ENCODE measurements around the gene PRM2. TPM values are rescaled to one million over a fixed set of nuclear protein-coding genes. Genes with fewer than 3 reads are reported as not detected.

Gene PRM2
- polyA plus RNA-seq, 3 donors, result not detected

DNA sequence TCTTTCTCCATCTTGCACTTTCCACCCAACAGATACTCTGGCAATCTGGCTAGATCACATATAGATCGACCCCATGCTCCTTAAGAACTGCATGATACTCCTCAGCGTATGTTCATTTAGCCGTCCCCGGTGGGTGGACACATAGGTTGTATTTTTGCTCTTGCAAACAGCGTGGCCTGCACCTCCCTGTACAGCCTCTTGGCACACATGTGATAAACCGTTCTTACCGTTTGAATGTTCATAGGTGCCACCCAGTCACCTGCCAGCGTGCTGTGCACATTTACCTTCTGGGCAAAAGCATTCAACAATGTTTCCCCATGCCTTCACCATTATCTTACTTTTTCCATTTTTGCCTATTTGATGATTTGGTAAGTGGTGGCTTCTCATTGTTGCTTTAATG is 13.4 kb downstream of the PRM2 start:
- no peak for DNase-seq

DNA sequence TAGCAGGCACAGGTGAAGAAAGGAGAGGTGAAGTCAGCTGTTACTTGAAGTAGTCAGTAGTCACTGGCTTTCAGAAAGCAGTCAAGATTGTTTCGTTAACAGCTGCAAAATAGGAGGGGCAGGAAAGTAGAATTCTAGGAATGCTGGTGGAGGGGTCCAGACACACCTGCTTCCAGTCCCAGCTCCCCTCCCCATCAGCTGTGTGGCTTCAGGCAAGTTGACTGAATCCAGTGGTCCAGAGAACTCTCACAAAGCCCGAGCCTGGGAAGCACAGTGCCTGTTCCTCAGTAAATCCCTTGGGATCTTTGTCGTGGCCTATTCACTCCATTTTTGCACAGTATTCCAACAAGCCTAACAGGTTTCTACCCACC is 15.7 kb downstream of the PRM2 start:
- no peak for DNase-seq

DNA sequence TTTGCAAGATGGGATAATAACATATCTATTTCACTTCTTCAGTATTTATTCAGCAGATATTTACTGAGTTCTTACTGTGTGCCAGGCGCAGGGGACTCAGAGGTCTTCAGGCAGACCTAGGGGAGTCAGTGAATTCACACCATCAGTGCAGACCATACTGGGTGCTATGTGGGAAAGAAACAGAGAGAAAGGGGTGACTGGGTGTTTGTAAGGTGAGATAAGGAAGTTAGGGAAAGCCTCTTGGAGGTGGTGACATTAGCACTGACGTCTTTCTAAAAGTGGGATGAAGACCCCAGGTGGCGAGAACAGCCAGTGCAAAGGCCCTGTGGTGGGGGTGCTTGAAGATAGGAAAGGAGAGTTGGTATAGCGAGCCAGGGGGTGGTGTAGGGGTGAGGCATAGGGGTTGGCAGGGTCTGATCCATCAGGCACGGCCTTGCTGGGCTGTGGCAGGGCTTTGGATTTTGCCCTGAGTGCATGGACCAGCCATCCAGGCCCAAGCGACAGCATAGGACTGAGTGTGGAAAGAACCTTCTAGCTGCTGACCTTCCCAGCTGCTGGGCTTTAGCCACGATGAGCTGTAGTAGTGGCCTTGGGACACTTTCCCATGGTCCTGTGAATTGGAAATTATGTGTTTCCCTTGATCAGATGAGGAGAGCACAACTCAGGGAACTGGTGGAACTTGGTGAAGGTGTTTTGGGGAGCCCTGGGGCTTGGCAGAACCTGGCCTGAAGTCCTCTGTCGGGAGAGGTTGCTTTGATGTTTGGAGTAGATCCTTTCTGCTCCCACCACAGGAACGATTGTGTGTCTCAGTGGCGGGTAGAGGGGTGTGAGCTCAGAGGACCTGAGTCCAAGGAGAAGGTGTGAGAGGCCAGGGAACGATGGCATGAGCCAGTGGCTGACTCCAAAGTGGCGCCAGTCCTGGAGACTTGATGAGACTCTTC is 16.4 kb downstream of the PRM2 start:
- no peak for DNase-seq

DNA sequence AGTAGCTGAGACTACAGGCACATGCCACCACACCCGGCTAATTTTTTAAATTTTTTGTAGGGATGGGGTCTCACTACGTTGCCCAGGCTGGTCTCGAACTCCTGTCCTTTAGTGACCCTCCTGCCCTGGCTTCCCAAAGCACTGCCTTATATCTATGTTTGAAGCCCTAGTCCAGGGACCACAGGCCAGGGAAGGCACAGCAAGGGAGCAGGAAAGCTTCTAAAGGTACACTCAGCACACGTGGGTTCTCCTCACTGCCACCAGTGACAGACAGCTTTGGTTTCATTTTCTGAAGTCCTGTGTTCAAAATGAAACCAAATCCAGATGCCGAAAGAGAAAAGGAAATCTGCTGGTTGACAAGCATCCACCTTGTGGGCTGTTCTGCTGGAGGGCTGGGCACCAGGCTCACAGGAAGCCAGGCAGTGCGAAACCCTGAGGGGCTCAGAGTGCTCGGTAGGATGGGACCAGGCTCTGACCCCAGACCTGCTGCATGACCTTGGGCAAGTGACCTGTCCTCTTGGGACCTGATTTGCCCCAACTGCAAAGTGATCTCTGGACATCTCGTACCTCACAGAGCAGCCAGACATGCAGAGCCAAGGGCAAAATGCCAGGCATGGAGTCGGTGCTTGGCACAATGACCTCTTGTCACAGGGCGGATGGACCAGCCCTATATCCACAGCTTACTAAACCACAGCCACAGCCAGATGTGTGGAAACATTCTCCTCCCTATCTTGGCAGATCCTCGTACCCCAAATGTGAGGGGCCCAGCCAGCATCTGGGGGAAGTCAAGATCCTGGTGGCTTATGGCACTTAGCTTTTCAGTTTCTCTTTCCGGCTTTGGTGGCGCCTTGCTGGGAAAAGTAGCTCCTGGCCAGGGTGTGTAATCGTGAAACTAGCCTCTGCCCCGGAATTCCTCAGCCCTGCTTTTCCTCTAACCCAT is 17.5 kb downstream of the PRM2 start:
- DNase-seq, result no peak

DNA sequence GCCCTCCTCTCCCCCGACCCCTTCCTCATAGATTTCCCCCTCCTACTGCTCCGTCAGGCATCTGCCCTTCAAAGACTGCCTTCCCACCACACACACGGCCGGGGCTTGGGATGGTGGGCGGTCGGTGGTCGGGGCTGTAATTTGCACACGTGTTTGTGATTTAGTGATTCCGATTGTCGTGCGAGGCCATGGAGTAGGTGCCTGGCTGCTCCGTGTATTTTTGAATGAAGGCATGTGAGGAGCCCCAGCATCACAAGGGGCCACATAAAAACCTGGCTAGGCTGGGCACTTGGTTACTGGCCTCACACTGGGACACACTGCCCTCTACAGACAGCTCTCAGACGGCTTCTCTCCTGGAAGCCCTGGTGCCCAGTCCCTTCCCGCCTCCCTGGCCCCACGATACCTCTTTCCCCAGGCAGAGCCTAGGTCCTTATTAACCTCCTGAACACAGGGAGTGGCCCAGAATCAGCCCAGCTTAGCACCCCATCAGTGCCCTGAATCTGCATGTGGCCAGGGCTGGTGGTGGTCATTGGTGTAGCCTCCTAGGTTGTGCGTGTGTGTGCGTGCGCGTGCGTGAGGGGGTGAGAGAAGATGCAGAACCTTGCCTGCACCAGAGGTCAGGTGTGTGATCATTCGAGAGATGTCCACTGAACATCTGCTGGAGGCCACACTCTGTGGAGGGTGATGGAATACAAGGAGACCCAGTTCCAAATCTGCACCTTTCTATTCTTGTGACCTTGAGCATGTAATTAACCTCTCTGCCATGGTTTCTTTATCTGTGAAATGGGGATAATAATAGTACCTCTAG is 18.9 kb downstream of the PRM2 start:
- peak; percentile 83 for DNase-seq

DNA sequence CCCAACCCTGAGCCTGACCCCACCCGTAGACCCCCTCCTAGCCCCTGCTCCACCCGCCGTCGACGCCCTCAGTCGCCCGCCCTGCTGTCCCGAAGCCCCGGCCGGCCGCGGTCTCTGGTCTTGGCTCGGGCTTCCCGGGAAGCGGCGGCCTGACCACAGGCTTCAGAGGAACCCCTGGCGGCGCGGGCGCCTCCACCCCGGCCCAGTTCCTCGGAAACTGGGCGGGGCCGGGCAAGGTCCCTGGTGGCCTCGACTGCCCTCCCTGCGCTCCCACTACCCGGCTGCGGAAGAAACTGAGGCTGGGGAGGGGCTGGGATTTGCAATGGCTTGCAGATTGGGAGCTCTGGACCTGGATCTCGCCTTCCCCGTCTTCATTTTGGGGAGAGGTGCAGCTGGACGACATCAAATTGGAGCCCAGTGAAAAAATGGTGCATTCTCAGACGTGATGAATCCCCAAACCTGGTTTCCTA is 19.6 kb downstream of the PRM2 start:
- DNase-seq, result peak; percentile 48

DNA sequence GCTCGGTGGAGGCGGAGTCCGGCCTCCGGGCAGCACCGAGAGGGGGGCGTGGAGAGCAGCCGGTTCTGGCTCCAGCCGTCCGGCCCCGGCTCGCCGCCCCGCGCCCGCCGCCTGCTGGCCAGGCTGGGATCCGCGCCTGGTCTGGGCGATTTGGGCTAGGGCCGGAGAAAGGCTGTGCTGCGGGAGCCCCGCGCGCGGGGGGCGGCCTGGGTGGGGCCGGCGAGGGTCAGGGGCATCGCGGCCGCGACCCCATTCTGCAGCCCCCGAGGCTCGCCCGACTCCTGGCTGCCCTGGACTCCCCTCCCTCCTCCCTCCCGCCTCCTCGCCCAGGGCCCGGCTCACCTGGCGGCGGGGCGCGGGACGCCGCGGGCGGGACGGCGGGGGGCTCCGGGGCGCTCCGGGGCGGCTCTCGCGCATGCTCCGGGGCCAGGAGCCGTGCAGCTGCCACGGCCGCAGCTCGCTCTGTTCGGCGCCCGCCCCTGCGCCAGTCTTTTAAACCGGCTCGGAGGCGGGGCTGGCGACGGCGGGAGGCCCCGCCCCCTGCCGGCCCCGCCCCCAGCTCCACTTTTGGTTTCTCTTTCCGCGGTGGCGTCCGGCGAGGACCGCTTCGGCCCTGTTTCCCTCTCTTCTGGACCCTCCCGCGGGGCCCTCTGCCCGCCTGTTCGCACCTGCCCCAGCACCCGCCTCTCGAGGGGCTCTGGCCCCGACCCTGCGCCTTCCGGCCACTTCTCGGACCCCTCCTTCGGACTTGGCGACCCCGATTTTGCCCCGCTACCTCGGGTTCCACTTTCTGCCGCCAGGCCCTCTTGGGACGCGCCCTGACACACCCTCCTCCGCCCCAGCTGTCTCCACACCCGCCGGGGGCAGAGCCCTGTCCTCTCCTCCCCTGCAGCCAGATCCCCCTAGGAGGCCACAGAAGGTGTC is 20.3 kb downstream of the PRM2 start, which contains the start of gene SOCS1:
TSS of gene SOCS1 (minus strand) at position 468 of the 924 bp plus-strand sequence. CDS start 726 bp downstream, outside the sequence.
- DNase-seq, result peak; percentile 88

DNA sequence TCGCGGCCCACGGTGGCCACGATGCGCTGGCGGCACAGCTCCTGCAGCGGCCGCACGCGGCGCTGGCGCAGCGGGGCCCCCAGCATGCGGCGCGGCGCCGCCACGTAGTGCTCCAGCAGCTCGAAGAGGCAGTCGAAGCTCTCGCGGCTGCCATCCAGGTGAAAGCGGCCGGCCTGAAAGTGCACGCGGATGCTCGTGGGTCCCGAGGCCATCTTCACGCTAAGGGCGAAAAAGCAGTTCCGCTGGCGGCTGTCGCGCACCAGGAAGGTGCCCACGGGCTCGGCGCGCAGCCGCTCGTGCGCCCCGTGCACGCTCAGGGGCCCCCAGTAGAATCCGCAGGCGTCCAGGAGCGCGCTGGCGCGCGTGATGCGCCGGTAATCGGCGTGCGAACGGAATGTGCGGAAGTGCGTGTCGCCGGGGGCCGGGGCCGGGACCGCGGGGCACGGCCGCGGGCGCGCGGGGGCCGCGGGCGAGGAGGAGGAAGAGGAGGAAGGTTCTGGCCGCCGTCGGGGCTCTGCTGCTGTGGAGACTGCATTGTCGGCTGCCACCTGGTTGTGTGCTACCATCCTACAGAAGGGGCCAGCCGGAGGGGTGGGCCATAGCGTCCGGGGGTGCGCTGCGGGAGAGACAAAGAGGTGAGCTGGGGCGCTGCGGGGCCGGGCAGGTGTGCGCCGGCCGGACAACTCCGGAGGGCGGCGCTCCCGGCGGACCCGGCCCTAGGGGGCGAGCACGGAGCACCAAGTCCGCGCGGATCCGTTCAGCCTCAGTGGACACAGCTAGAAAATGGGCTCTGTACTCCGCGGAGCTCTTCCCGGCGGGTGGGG is 21.2 kb downstream of the PRM2 start:
- DNase-seq, result peak; percentile 62

DNA sequence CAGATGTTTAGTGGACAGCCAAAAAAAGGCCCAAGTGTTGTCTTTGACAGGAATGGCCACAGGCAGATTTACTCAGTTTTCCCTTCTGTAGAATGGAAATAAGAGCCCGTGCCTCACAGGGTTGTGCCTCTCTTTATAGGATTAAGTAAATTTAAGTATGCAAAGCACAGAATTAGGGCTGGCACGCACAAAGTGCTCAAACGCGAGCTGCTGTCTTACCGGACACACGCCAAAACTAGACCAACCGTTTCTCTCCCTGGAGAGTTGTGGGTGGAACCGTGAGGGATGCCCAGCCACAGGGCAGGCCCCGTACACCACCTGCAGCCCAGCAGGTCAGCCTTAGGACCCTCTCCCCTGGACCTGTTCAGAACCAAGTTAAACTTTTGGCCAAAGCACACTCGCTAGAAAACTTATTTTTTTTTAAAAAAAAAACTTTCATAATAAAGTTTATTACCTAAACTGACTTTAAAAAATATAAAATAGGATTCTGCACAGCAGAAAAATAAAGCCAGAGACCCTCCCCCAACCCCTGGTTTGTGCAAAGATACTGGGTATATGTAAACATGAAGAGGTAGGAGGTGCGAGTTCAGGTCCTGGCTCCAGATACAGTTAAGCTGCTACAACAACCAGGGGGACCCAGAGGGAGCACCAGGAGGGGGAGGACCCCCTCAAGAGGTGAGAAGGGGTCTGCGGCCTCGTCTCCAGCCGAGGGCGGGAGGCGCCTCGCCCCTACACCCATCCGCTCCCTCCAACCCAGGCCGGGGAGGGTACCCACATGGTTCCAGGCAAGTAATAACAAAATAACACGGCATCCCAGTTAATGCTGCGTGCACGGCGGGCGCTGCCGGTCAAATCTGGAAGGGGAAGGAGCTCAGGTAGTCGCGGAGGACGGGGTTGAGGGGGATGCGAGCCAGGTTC is 22.0 kb downstream of the PRM2 start:
- DNase-seq, result no peak

DNA sequence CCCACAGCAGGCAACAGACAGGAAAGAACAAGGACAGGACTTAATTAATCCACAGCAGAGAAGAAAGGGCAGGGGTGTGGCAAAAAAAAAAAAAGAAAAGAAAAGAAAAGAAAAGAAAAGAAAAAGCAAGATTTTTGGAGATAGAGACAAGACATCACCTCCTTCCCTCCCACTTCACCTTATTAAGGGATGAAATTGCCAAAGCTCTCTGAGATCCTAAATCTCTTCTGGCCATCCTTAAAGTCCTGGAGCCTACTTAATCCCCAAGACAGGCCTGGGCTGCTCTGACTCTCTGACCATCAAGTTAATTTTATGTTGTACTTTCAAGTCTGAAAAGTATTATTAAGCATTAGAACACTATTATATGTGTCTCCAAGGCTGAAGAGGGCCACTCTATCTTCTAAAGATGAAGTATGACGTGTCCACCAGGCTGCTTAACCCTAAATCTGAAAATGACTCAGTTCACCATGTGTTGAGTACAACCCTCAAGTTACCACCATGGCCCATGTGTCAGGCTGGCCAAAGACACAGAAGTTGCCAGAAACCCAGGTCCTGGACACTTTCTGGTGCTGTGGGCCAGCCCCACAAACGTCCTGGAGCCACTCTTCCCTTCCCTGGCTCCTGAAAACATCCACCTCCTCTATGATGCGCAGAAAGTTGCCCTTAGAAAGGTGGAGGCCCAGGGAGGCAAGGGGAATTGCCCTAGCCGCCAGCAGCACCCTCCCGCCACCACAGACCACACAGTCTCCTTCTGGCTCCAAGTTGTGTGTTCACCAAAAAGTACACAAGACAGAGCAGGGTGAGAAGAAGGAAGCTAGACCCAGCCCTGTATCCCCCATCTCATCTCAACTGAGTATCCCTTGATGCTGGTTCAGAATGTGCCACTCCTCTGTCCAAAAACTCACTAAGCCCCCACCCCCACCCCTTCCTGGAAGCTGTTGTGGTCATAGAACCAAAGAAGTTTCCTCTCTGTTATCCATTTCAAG is 23.0 kb downstream of the PRM2 start:
- DNase-seq, result no peak

DNA sequence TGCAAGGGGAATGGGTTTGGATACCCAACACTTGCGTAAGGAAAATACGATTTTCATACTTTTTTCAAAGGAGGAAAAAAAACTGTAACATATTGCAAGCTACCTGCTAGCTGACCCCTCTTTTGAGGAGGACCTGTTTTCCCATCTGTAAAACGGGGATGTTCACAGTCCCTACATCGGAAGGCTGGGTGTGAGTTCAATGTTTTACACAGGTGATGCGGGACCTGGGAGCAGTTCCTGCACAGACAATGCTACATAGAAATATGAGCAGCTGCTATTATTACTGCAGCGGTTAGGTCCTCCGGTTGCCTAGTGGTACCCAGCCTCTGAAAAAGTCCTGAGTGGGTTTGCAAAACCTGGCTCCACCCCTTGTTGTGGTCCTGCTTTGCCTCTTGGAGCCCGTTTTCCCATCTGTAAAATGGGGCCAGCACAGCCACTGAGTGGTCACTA is 23.8 kb downstream of the PRM2 start:
- DNase-seq, result no peak

DNA sequence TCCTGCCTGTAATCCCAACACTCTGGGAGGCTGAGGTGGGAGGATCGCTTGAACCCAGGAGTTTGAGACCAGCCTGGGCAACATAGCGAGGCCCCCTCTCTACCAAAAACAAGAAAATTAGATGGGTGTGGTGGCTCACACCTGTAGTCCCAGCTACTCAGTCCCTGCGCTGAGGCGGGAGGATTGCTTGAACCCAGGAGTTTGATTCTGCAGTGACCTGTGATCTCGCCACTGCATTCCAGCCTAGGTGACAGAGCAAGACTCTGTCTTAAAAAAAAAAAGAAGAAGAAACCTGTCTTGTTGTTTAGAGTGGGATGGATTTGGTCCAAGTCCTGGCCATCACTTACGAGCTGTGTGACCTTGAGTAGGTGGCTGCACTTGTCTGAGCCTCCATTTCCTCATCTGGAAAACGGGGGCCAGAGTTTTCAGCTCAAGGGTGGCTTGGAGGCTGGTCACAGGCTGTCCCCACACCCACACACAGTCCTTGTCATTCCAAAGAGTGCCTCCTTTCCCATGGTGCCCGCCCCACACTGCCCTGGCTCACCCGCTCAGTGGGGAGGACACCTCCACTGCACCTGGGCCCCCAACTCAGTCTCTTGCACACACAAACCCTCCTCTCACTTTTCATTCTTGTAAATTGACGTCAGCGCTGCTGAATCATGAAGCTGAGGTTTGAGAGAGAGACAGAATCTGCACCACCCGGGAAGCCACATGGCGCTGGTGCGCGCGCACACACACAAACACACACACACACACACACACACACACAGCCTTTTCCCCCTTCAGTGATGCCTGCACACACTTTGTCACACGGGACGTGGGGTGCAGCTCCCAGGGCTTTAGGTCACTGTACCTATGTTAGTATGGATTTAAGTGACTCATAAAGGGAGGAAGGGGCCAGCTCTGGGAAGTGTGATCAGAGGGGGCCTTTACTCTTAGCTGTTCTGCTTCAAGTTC is 24.5 kb downstream of the PRM2 start:
- no peak for DNase-seq

DNA sequence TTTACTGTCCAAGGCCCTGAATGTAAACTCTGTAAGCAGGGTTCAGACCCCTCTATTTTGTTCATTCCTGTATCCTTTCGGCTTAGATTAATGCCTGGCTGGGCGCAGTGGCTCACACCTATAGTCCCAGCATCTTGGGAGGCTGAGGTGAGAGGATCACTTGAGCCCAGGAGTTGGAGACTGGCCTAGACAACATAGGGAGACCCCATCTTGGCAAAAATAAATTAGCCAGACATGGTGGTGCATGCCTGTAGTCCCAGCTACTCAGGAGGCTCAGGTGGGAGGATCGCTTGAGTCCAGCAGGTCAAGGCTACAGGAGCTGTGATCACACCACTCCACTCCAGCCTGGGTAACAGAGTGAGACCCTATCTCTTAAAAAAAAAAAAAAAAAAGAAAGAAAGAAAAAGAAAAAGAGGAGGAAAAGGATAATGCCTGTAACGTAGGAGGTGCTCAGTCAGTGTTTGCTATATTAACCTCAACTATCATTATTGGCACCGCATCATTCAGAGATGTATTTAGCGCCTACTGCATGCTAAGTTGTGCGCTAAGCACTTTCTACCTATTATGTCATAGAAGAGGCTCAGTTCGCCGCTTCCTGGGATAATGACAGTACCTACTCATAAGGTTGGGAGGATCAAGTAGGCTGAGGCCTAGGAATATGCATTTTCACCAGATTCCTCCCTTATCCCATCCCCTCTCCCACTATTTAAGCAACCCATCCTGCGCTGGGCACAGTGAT is 25.3 kb downstream of the PRM2 start:
- no peak for DNase-seq

DNA sequence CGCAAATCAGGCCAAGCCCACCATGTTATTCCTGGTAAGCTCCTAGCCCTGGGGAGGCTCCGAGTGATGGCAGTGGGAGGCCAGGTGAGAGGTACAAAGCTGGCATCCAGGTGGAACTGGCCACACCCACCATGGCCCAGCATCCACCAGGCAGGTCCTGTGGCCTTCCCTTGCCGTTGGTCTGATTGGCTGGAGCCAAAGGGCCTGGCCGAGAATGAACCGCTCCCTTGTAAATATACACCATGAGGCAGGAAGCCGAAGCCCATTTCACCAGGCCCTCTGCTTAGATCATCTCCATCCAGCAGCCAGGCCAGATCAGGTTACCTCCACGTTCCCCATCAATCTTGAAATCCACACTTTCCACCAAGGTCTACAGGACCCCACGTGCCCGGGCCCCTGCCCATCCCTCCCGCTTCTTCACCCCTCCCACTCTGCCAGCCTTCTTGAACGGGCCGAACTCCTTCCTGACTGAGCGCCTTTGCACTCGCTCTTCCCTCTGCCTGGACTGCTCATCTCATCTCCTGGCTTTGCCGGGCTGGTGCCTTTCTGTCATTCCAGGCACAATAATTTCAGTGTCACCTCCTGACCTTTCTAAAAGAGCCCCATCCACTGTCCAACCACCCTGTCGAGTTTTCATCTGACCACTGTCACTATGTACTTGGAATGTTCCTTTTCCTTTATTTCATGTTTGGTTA is 26.0 kb downstream of the PRM2 start:
- DNase-seq, result peak; percentile 78
